ENCODE results near the gene CDHR5.
"Not testable (repeated sequence)": the region's sequence is repeated elsewhere in the genome, so short reads cannot be mapped to it uniquely, and the experiment has no call there.

DNA sequence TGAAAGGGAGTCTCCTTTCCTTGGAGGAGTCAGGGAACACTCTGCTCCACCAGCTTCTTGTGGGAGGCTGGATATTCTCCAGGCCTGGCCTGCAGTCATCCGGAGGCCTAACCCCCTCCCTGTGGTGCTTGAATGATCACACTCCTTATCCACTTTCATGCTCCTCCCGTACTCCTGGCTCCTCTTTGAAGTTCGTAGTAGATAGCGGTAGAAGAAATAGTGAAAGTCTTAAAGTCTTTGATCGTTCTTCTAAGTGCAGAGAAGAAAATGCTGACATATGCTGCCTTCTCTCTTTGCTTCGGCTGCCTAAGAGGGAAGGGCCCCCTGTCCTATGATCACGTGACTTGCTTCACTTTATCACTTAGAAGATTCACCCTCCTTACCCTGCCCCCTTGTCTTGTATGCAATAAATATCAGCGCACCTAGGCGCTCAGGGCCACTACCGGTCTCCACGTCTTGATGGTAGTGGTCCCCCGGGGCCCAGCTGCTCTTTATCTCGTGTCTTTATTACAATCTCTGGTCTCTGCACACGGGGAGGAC is 50.7 kb downstream of the CDHR5 start:
- TF ChIP-seq, protein P1, sequence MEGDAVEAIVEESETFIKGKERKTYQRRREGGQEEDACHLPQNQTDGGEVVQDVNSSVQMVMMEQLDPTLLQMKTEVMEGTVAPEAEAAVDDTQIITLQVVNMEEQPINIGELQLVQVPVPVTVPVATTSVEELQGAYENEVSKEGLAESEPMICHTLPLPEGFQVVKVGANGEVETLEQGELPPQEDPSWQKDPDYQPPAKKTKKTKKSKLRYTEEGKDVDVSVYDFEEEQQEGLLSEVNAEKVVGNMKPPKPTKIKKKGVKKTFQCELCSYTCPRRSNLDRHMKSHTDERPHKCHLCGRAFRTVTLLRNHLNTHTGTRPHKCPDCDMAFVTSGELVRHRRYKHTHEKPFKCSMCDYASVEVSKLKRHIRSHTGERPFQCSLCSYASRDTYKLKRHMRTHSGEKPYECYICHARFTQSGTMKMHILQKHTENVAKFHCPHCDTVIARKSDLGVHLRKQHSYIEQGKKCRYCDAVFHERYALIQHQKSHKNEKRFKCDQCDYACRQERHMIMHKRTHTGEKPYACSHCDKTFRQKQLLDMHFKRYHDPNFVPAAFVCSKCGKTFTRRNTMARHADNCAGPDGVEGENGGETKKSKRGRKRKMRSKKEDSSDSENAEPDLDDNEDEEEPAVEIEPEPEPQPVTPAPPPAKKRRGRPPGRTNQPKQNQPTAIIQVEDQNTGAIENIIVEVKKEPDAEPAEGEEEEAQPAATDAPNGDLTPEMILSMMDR (optimal IDR thresholded peaks at IDR 0.05 in 1 of 3, IDR thresholded peaks at IDR 0.05 in 1 of 3, conservative IDR thresholded peaks at IDR 0.05 in 1 of 3; ENCODE audit: extremely low read depth in 1 of 3, insufficient read depth in 2 of 3, low read length in 3 of 3): not testable (repeated sequence)
- TF ChIP-seq EZH2 (IDR thresholded peaks at IDR 0.05; ENCODE audit: low read length): not testable (repeated sequence)

Measured in keratinocyte (primary cell).